CD8-positive, alpha-beta memory T cell (primary cell): ENCODE measurements around the gene PTPMT1. TPM values are rescaled to one million over a fixed set of nuclear protein-coding genes. Genes with fewer than 3 reads are reported as not detected.

ENCODE experiments used
- CTCF ChIA-PET: fragments of 350-600 bp; sonication (Branson Sonifier 250); formaldehyde crosslinking; loops from one replicate; lab custom pipeline; 2021; ENCODE audit warnings: antibody characterized with exemption; lab: Charles Lee
- POLR2A ChIA-PET: fragments of 350-600 bp; sonication (Branson Sonifier 250); formaldehyde crosslinking; loops from one replicate; lab custom pipeline; 2021; ENCODE audit warnings: antibody characterized with exemption; lab: Charles Lee
- DNase-seq, 5 donors: peaks; one replicate each; pipeline versions ENCODE4 v3.0.0 to v3.0.0-alpha.2; 2020 to 2022; ENCODE audit warnings: mixed read lengths in 1 of 5
- H3K27ac ChIP-seq: one replicate; pipeline ENCODE4 v1.7.0; 2013; ENCODE audit warnings: low read depth, mild to moderate bottlenecking, low read length, moderate library complexity
- H3K27me3 ChIP-seq: 2 replicates; pipeline ENCODE4 v1.7.0; 2013; ENCODE audit warnings: low read length, mild to moderate bottlenecking; ENCODE audit not compliant: insufficient read depth, poor library complexity, severe bottlenecking
- H3K36me3 ChIP-seq: 2 replicates; pipeline ENCODE4 v1.7.0; 2013; ENCODE audit warnings: mild to moderate bottlenecking, low read length, moderate library complexity; ENCODE audit not compliant: insufficient read depth
- H3K4me1 ChIP-seq: 2 replicates; pipeline ENCODE4 v1.7.0; 2013; ENCODE audit warnings: mild to moderate bottlenecking, low read length, moderate library complexity; ENCODE audit not compliant: insufficient read depth
- H3K4me3 ChIP-seq: 2 replicates; pipeline ENCODE4 v1.7.0; 2013; ENCODE audit warnings: mild to moderate bottlenecking, low read length
- H3K9me3 ChIP-seq: 2 replicates; pipeline ENCODE4 v1.7.0; 2013; ENCODE audit warnings: mild to moderate bottlenecking, low read length
- H3K27ac Mint-ChIP-seq, 8 donors: one replicate each; pipeline ENCODE4 v1.8.0; 2020 to 2021; ENCODE audit warnings: mixed read lengths in 8 of 8, mild to moderate bottlenecking in 6 of 8, inconsistent platforms in 3 of 8, moderate library complexity in 3 of 8
- H3K27me3 Mint-ChIP-seq, 2 donors: one replicate each; pipeline ENCODE4 v1.8.0; 2020 to 2021; ENCODE audit warnings: mixed read lengths in 2 of 2, mild to moderate bottlenecking in 1 of 2, moderate library complexity in 1 of 2
- H3K36me3 Mint-ChIP-seq, 3 donors: one replicate each; pipeline ENCODE4 v1.8.0; 2020 to 2021; ENCODE audit warnings: mixed read lengths in 3 of 3, inconsistent platforms in 1 of 3, mild to moderate bottlenecking in 1 of 3
- H3K4me1 Mint-ChIP-seq, 3 donors: one replicate each; pipeline ENCODE4 v1.8.0; 2020 to 2021; ENCODE audit warnings: mixed read lengths in 3 of 3, inconsistent platforms in 1 of 3, mild to moderate bottlenecking in 1 of 3
- H3K4me3 Mint-ChIP-seq, 7 donors: one replicate each; pipeline ENCODE4 v1.8.0; 2020 to 2021; ENCODE audit warnings: mixed read lengths in 7 of 7, mild to moderate bottlenecking in 6 of 7, moderate library complexity in 4 of 7, inconsistent platforms in 2 of 7
- H3K9me3 Mint-ChIP-seq, 5 donors: one replicate each; pipeline ENCODE4 v1.8.0; 2020 to 2022; ENCODE audit warnings: mixed read lengths in 5 of 5, mild to moderate bottlenecking in 3 of 5, moderate library complexity in 2 of 5, inconsistent platforms in 1 of 5
- polyA plus RNA-seq: library from polyadenylated mRNA; unstranded; fragments of 300-500 nt; fragmentation: Illumina TruSeq; gene quantifications from one replicate; pipeline ENCODE4 v1.2.3, GENCODE V29; 2021
- total RNA-seq, 2 experiments: library from RNA; stranded (reverse); gene quantifications; one replicate each; pipeline ENCODE4 v1.2.3, GENCODE V29; 2021

Gene PTPMT1
- total and polyA plus RNA-seq, 3 experiments from 2014 or later: 53.3 to 71.2 (median 53.8) TPM

DNA sequence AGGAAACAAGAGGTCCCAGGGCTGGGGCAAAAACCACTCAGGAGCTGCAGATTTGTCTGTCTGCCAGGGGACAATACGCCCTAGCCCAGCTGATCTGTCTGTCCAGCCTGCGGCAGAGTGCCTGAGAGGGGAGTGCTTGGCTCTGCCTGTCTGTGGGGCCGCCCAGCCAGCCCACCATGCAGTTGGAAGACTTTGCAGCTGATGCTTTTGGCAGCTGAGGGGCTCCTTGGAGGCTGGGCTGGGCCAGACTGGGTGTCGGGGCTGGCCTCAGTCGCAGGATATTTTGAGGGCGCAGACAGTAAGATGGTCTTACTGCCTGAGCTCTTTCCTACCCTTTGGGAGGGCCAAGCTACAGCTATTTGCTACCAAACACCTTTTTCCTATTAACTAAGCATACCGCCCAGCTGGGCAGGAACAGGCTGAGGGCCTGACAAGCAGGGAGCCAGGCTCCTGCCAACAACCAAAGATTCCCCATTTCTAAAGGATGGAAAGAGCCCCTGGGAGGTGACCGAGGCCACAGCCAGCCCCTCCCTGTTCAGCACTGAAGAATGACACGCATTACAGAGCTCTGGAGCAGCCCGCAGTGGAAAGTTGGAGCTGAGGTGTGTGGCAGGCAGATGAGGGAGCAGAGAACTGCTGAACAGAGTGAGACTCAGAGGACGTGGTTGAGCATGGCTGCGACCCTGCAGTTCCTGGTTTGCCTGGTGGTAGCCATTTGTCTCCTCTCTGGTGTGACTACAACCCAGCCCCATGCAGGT, 20.9 kb downstream of the PTPMT1 start, which contains the start of gene FAM180B:
Gene FAM180B, plus strand, starts transcription at position 581 of the 758 bp plus-strand sequence. Its CDS starts 91 bp downstream, at position 672.
- Mint-ChIP-seq H3K27ac (peak within 1 kb of the TSS in 1 of 8 donors; percentile 57), H3K36me3 (peaks cover 15 to 41% (median 16%) of the 10 kb centered on the region in 3 donors), H3K4me1 (peaks cover 0 to 2% (median 0%) of the 10 kb centered on the region in 3 donors), H3K27me3 (no peaks in the 10 kb centered on the region), H3K4me3 (no peak within 1 kb of the TSS), H3K9me3 (no peaks in the 10 kb centered on the region)
- POLR2A ChIA-PET: no interaction called here
- DNase-seq: no peak
- Histone ChIP-seq H3K27ac (no peak within 1 kb of the TSS), H3K4me3 (no peak within 1 kb of the TSS), H3K36me3 (peaks cover 23% of the 10 kb centered on the region), H3K27me3 (no peaks in the 10 kb centered on the region), H3K9me3 (no peaks in the 10 kb centered on the region), H3K4me1 (no peaks in the 10 kb centered on the region)
- CTCF ChIA-PET: interaction anchor here (0.6 kb wide), 1 partner anchor 9 kb away, joined by 3 read pairs; no protein-coding TSS in a partner anchor

DNA sequence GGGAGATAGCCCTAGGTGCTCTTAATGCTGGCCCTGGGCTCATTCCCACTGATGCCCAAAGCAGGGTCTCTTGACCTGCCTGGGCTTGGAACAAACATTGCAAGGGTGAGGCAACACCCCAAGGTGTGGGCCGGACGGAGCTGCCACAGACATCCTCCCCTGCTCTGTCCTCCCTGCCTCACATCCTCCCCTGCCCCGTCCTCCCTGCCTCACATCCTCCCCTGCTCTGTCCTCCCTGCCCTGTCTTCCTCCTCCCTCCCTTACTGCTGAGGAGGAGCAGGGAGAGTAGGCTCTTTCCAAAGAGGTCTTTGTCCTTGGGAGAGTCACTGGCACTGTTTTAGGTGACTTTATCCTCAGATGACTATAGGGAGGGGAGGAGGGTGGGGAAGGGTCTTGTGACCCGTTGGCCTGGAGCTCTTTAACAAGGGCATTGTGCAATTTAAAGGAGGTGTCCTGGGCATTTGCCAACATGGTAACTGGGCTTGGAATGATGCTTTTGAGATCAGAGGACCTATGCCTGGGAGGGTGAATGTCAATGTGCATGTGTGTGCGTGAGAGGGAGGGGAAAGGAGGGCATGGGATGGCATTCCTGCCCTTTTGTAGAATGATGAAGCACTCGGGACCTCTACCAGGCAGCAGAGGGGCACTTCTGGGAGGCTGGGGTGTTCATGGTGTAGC, 21.8 kb downstream of the PTPMT1 start:
- H3K4me3 Mint-ChIP-seq: no peak overlapping the region

DNA sequence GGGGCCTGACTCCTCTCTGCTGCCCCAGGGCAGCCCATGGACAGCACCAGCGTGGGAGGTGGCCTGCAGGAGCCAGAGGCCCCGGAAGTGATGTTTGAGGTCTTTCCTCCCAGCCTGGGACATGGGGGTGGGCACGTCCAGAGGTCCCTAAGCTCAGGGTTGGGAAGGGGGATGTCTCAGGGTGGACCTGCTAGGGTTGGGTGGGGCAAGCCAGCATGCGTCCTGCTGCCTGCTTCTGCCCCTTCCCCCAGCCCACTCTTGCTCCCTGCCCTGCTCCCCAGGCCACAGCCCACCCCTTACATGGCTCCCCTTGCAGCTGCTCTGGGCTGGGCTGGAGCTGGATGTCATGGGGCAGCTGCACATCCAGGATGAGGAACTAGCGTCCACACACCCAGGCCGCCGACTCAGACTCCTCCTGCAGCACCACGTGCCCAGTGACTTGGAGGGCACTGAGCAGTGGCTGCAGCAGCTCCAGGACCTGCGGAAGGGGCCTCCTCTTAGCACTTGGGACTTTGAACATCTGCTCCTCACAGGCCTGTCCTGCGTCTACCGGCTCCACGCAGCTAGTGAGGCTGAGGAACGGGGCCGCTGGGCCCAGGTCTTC, 22.4 kb downstream of the PTPMT1 start:
- Histone ChIP-seq H3K36me3 (peaks cover 13% of the 10 kb centered on the region), H3K4me3 (no peak overlapping the region), H3K27me3 (peaks cover 2% of the 10 kb centered on the region), H3K9me3 (no peaks in the 10 kb centered on the region), H3K27ac (no peak overlapping the region), H3K4me1 (no peaks in the 10 kb centered on the region)
- CTCF ChIA-PET: no interaction called here
- Mint-ChIP-seq H3K27ac (no peak overlapping the region), H3K27me3 (peaks cover 6 to 10% of the 10 kb centered on the region in 2 donors), H3K36me3 (peaks cover 11 to 26% (median 12%) of the 10 kb centered on the region in 3 donors), H3K4me1 (no peaks in the 10 kb centered on the region), H3K9me3 (no peaks in the 10 kb centered on the region), H3K4me3 (no peak overlapping the region)
- POLR2A ChIA-PET: no interaction called here
- DNase-seq: no peak

More for the DNA sequence above, 21.8 kb downstream of the PTPMT1 start:
- Histone ChIP-seq H3K27ac (no peak overlapping the region), H3K4me1 (no peaks in the 10 kb centered on the region), H3K27me3 (no peaks in the 10 kb centered on the region), H3K36me3 (peaks cover 16% of the 10 kb centered on the region), H3K9me3 (no peaks in the 10 kb centered on the region), H3K4me3 (no peak overlapping the region)
- peak overlapping the region in 1 of 8 donors; percentile 57 for H3K27ac Mint-ChIP-seq
- DNase-seq: no peak
- POLR2A ChIA-PET: no interaction called here
- H3K36me3 Mint-ChIP-seq: peaks cover 15 to 32% (median 15%) of the 10 kb centered on the region in 3 donors
- no peaks in the 10 kb centered on the region for H3K9me3 Mint-ChIP-seq
- H3K27me3 Mint-ChIP-seq: peaks cover 0 to 5% of the 10 kb centered on the region in 2 donors
- H3K4me1 Mint-ChIP-seq: peaks cover 0 to 2% (median 0%) of the 10 kb centered on the region in 3 donors
- CTCF ChIA-PET: no interaction called here

DNA sequence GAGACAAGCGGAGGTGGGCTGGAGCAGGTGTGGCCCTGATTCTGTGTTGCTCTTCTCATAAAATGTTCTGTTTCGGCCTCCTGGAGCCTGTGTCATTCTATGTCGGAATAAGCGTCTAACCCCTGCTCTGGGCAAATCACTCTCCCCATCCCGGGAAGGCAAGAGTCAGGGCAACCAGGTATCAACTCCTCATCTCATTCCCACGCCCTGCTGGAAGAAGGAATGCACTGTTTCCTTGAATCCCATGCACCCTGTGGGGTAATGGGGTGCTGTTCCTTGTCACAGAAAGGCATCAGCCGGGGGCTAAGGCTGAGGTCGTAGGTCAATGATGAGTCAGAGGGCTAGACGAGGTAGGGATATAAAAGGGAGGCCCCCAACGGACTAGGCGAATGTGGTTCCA, 23.7 kb downstream of the PTPMT1 start:
- Mint-ChIP-seq H3K27ac (no peak overlapping the region), H3K4me1 (peaks cover 0 to 11% (median 2%) of the 10 kb centered on the region in 3 donors), H3K27me3 (peaks cover 17 to 18% of the 10 kb centered on the region in 2 donors), H3K9me3 (no peaks in the 10 kb centered on the region), H3K36me3 (peaks cover 4 to 13% (median 4%) of the 10 kb centered on the region in 3 donors), H3K4me3 (no peak overlapping the region)
- Histone ChIP-seq H3K36me3 (peaks cover under 1% of the 10 kb centered on the region), H3K4me3 (no peak overlapping the region), H3K27ac (no peak overlapping the region), H3K9me3 (no peaks in the 10 kb centered on the region), H3K27me3 (peaks cover 14% of the 10 kb centered on the region), H3K4me1 (no peaks in the 10 kb centered on the region)
- DNase-seq: no peak
- ChIA-PET POLR2A (no interaction called here), CTCF (no interaction called here)

DNA sequence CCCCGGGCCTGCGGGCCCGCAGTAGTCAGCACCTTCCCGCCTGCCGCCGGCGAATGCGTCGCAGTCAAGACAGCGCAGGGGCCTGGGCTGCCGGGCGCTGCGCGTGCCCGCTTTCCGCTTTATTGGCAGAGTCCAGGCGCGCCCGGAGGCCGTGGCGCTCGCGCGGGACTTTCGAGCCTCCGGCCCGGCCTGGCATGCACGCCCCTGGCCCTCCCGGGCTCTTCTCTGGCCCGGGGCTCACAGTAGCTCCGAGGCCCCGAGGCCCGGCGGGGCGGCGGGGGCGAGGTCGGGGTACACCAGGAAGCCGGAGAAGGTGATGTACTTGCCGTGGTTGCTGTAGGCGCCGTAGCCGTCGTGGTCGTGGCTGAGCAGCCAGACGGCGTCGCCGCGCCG, 24.2 kb downstream of the PTPMT1 start:
- no peak overlapping the region for H3K27ac Mint-ChIP-seq
- H3K27me3 Mint-ChIP-seq: peaks cover 20 to 21% of the 10 kb centered on the region in 2 donors
- H3K27me3 ChIP-seq: peaks cover 18% of the 10 kb centered on the region
- H3K9me3 ChIP-seq: no peaks in the 10 kb centered on the region
- no peak overlapping the region for H3K4me3 ChIP-seq
- H3K9me3 Mint-ChIP-seq: no peaks in the 10 kb centered on the region
- H3K4me1 Mint-ChIP-seq: peaks cover 0 to 14% (median 2%) of the 10 kb centered on the region in 3 donors
- no peak overlapping the region for H3K27ac ChIP-seq
- H3K4me3 Mint-ChIP-seq: no peak overlapping the region
- ChIA-PET CTCF (no interaction called here), POLR2A (no interaction called here)
- DNase-seq: no peak
- no peaks in the 10 kb centered on the region for H3K36me3 ChIP-seq
- peaks cover 0 to 8% (median 2%) of the 10 kb centered on the region in 3 donors for H3K36me3 Mint-ChIP-seq
- no peaks in the 10 kb centered on the region for H3K4me1 ChIP-seq

DNA sequence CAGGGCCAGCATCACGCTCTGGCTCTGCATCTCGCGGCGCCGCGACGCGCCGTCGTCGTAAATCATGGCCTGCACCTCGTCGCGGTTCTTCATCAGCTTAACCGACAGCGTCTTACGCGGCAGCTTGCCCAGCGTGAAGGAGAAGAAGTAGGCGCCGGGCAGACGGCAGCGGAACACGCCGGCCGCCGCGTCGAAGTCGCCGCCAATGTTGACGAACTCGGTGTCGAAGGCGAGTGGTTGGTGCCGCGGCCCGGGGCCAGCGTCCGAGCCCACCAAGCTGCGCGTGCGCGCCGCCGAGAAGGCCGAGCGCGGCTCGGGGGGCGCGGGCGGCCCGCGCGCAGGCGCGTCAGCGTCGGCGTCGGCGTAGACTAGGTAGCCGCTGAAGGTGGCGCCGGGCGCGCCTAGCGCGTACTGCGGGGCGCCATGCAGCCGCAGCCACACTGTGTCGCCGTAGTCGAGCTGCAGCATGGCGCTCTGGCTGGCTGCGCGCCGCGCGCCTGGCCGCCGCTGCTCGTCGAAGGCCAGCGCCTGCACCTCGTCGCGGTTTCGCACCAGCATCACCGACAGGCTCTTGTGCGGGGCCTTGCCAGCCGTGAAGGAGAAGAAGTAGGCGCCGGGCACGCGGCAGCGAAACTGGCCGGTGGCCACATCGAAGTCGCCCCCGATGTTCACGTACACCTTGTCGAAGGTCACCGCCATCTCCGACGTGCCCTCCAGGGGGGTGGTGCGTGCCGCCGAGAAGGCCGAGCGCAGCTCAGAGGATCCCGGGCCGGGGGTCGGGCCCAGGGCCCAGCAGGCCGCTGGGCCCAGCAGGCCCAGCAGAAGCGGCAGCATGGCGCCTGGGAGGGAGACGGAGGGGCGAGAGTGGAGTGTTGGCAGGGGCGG, 24.8 kb downstream of the PTPMT1 start:
- peaks cover 0 to 14% (median 2%) of the 10 kb centered on the region in 3 donors for H3K4me1 Mint-ChIP-seq
- peak overlapping the region in 1 of 8 donors; percentile 90 for H3K27ac Mint-ChIP-seq
- Histone ChIP-seq H3K36me3 (no peaks in the 10 kb centered on the region), H3K9me3 (no peaks in the 10 kb centered on the region), H3K4me1 (no peaks in the 10 kb centered on the region), H3K27ac (no peak overlapping the region), H3K27me3 (peaks cover 24% of the 10 kb centered on the region), H3K4me3 (no peak overlapping the region)
- ChIA-PET CTCF (no interaction called here), POLR2A (no interaction called here)
- H3K36me3 Mint-ChIP-seq: peaks cover 0 to 4% (median 2%) of the 10 kb centered on the region in 3 donors
- H3K9me3 Mint-ChIP-seq: no peaks in the 10 kb centered on the region
- no peak overlapping the region for H3K4me3 Mint-ChIP-seq
- H3K27me3 Mint-ChIP-seq: peaks cover 26 to 27% of the 10 kb centered on the region in 2 donors
- no peak for DNase-seq

DNA sequence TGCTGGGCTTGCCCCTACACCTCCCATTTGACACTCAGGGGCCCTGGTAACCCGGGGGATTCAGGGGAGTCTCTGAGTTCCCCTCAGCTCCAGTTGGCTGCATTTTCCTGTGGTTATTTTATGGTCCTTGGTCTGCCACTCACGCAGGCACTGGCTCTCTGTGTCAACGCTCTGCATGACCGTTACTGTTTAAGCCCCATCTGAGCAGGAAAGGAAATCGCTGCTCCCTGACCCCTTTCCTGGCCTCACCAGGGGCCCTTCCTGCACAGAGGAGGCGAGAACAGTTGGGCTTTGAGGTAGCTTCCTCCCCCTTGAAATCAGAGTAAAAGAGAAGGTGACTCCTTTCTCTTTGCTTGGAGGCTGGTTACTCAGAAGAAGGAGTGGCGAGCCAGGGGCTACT, 26.4 kb downstream of the PTPMT1 start:
- CTCF ChIA-PET: no interaction called here
- H3K4me1 ChIP-seq: no peaks in the 10 kb centered on the region
- no peak overlapping the region for H3K27ac Mint-ChIP-seq

More for the DNA sequence above, 26.4 kb downstream of the PTPMT1 start:
- peaks cover 24% of the 10 kb centered on the region for H3K27me3 ChIP-seq
- Mint-ChIP-seq H3K27me3 (peaks cover 29 to 35% of the 10 kb centered on the region in 2 donors), H3K4me3 (no peak overlapping the region), H3K36me3 (peaks cover 0 to 4% (median 0%) of the 10 kb centered on the region in 3 donors), H3K4me1 (peaks cover 0 to 14% (median 2%) of the 10 kb centered on the region in 3 donors), H3K9me3 (no peaks in the 10 kb centered on the region)
- POLR2A ChIA-PET: no interaction called here
- no peaks in the 10 kb centered on the region for H3K36me3 ChIP-seq
- DNase-seq: no peak
- H3K27ac ChIP-seq: no peak overlapping the region
- no peaks in the 10 kb centered on the region for H3K9me3 ChIP-seq
- no peak overlapping the region for H3K4me3 ChIP-seq
